HG02610 (cell line): ENCODE data around the gene TACC2.

Experiments
- ATAC-seq: cut with Tn5 transposase; IDR thresholded peaks from one replicate; pipeline ENCODE4 v1.9.1; 2021; ENCODE audit warnings: mild to moderate bottlenecking, moderate library complexity; ENCODE audit not compliant: unreplicated experiment

TACC2 gene

GRCh38 chr10:122142641-122143237 lies 153.8 kb downstream of the TACC2 start:
- no peak for ATAC-seq

GRCh38 chr10:122143238-122143841 lies 154.4 kb downstream of the TACC2 start:
- no peak for ATAC-seq

- ATAC-seq = no peak
Measured at GRCh38 chr10:122144199-122144598, 155.2 kb downstream of the TACC2 start.

- no peak for ATAC-seq
Measured at GRCh38 chr10:122145113-122145512, 156.2 kb downstream of the TACC2 start.

- ATAC-seq = no peak
Measured at GRCh38 chr10:122147663-122148062, 158.7 kb downstream of the TACC2 start.

GRCh38 chr10:122148876-122149560 lies 160.1 kb downstream of the TACC2 start:
- ATAC-seq = no peak

GRCh38 chr10:122149561-122150505 lies 160.9 kb downstream of the TACC2 start:
- ATAC-seq = no peak

GRCh38 chr10:122151121-122151694 lies 162.2 kb downstream of the TACC2 start:
- no peak for ATAC-seq

GRCh38 chr10:122152544-122152943 lies 163.6 kb downstream of the TACC2 start:
- ATAC-seq = no peak

GRCh38 chr10:122154031-122154544 lies 165.1 kb downstream of the TACC2 start:
- ATAC-seq = no peak

GRCh38 chr10:122154545-122155366 lies 165.8 kb downstream of the TACC2 start:
- no peak for ATAC-seq

- no peak for ATAC-seq
Measured at GRCh38 chr10:122157451-122157850, 168.5 kb downstream of the TACC2 start.

- no peak for ATAC-seq
Measured at GRCh38 chr10:122158362-122158761, 169.4 kb downstream of the TACC2 start.

GRCh38 chr10:122159141-122159970 lies 170.4 kb downstream of the TACC2 start:
- no peak for ATAC-seq

GRCh38 chr10:122161795-122162194 lies 172.8 kb downstream of the TACC2 start:
- ATAC-seq = no peak

- ATAC-seq = no peak
Measured at GRCh38 chr10:122162671-122163173, 173.8 kb downstream of the TACC2 start.

GRCh38 chr10:122163174-122164022 lies 174.4 kb downstream of the TACC2 start:
- ATAC-seq = no peak
